H9 (cell line): Measurements from ENCODE around the gene ITGA1. TPM values are rescaled to one million over a fixed set of nuclear protein-coding genes. Genes with fewer than 3 reads are reported as not detected.

Source experiments
- DNase-seq: peaks from one replicate; pipeline ENCODE4 v3.0.0-alpha.2; 2017
- H2AFZ ChIP-seq: one replicate; pipeline ENCODE4 v1.6.1; 2013; ENCODE audit warnings: mild to moderate bottlenecking, low read length, control low read depth, moderate library complexity
- H2AK5ac ChIP-seq: 2 replicates; pipeline ENCODE4 v1.6.1; 2013; ENCODE audit warnings: low read length, control low read depth, mixed read lengths; ENCODE audit not compliant: insufficient read length
- H2BK120ac ChIP-seq: one replicate; pipeline ENCODE4 v1.6.1; 2013; ENCODE audit warnings: low read depth, mild to moderate bottlenecking, low read length, control low read depth, inconsistent platforms; ENCODE audit not compliant: poor library complexity, severe bottlenecking
- H2BK12ac ChIP-seq: 2 replicates; pipeline ENCODE4 v1.6.1; 2013; ENCODE audit warnings: low read length, control low read depth, mixed read lengths, low read depth; ENCODE audit not compliant: insufficient read length
- H2BK15ac ChIP-seq: 2 replicates; pipeline ENCODE4 v1.6.1; 2013; ENCODE audit warnings: low read depth, low read length, control low read depth
- H2BK20ac ChIP-seq: one replicate; pipeline ENCODE4 v1.6.1; 2013; ENCODE audit warnings: low read depth, mild to moderate bottlenecking, low read length, control low read depth, inconsistent platforms; ENCODE audit not compliant: poor library complexity, severe bottlenecking
- H2BK5ac ChIP-seq: 2 replicates; pipeline ENCODE4 v1.6.1; 2013; ENCODE audit warnings: low read length, control low read depth, mixed read lengths; ENCODE audit not compliant: insufficient read length
- H3K14ac ChIP-seq: 2 replicates; pipeline ENCODE4 v1.6.1; 2013; ENCODE audit warnings: low read length, control low read depth; ENCODE audit not compliant: insufficient read depth
- H3K18ac ChIP-seq: 2 replicates; pipeline ENCODE4 v1.6.1; 2013; ENCODE audit warnings: low read depth, mild to moderate bottlenecking, mixed read lengths, low read length, control low read depth; ENCODE audit not compliant: insufficient read length
- H3K23ac ChIP-seq: 2 replicates; pipeline ENCODE4 v1.6.1; 2013; ENCODE audit warnings: low read length, control low read depth, mixed read lengths, low read depth; ENCODE audit not compliant: insufficient read length
- H3K23me2 ChIP-seq: 2 replicates; pipeline ENCODE4 v1.6.1; 2013; ENCODE audit warnings: low read depth, mild to moderate bottlenecking, mixed read lengths, low read length, control low read depth; ENCODE audit not compliant: insufficient read length, poor library complexity, severe bottlenecking
- H3K27ac ChIP-seq: 2 replicates; pipeline ENCODE4 v1.5.1; 2013; ENCODE audit warnings: low read length, control low read depth, mixed read lengths, low read depth; ENCODE audit not compliant: insufficient read length
- H3K27me3 ChIP-seq: 2 replicates; pipeline ENCODE4 v1.6.1; 2013; ENCODE audit warnings: low read length, control low read depth, inconsistent platforms; ENCODE audit not compliant: insufficient read depth
- H3K4ac ChIP-seq: 2 replicates; pipeline ENCODE4 v1.6.1; 2013; ENCODE audit warnings: low read depth, mild to moderate bottlenecking, control low read depth, inconsistent platforms, low read length, moderate library complexity
- H3K4me1 ChIP-seq: 2 replicates; pipeline ENCODE4 v1.6.1; 2013; ENCODE audit warnings: low read length, control low read depth, inconsistent platforms; ENCODE audit not compliant: insufficient read depth
- H3K4me2 ChIP-seq: 2 replicates; pipeline ENCODE4 v1.6.1; 2013; ENCODE audit warnings: low read length, control low read depth, mixed read lengths; ENCODE audit not compliant: insufficient read length, insufficient read depth
- H3K56ac ChIP-seq: 2 replicates; pipeline ENCODE4 v1.6.1; 2013; ENCODE audit warnings: low read depth, mild to moderate bottlenecking, mixed read lengths, low read length, control low read depth; ENCODE audit not compliant: insufficient read length
- H3K79me1 ChIP-seq: 2 replicates; pipeline ENCODE4 v1.6.1; 2013; ENCODE audit warnings: low read depth, mild to moderate bottlenecking, moderate library complexity, low read length, control low read depth, inconsistent platforms; ENCODE audit not compliant: insufficient read depth, poor library complexity, severe bottlenecking
- H3K79me2 ChIP-seq: 2 replicates; pipeline ENCODE4 v1.6.1; 2013; ENCODE audit warnings: low read length, control low read depth, inconsistent platforms; ENCODE audit not compliant: insufficient read depth
- H3K9ac ChIP-seq: 2 replicates; pipeline ENCODE4 v1.6.1; 2013; ENCODE audit warnings: low read length, control low read depth, mixed read lengths; ENCODE audit not compliant: insufficient read length; ENCODE audit errors: extremely low read depth
- H3K9me3 ChIP-seq: one replicate; pipeline ENCODE4 v1.6.1; 2013; ENCODE audit warnings: low read depth, low read length, inconsistent platforms; ENCODE audit not compliant: control insufficient read depth
- H3T11ph ChIP-seq: one replicate; pipeline ENCODE4 v1.6.1; 2013; ENCODE audit warnings: mild to moderate bottlenecking, low read length, control low read depth, inconsistent platforms
- H4K20me1 ChIP-seq: one replicate; pipeline ENCODE4 v1.6.1; 2013; ENCODE audit not compliant: control insufficient read depth, insufficient read length, insufficient read depth
- H4K5ac ChIP-seq: 2 replicates; pipeline ENCODE4 v1.6.1; 2013; ENCODE audit warnings: low read depth, mild to moderate bottlenecking, mixed read lengths, low read length, control low read depth; ENCODE audit not compliant: insufficient read length
- H4K8ac ChIP-seq: replicated peaks from 2 replicates; pipeline ENCODE4 v1.6.1; 2013; ENCODE audit warnings: low read length, control low read depth, mixed read lengths, low read depth; ENCODE audit not compliant: insufficient read length
- H4K91ac ChIP-seq: 2 replicates; pipeline ENCODE4 v1.6.1; 2013; ENCODE audit warnings: low read depth, mild to moderate bottlenecking, moderate library complexity, mixed read lengths, low read length, control low read depth; ENCODE audit not compliant: insufficient read length
- H3K27ac Mint-ChIP-seq, 3 experiments: 2 replicates in 2 of 3; 3 replicates in 1 of 3; pipeline ENCODE4 v1.8.0; 2020 to 2021; ENCODE audit warnings: mixed read lengths in 3 of 3, mild to moderate bottlenecking in 1 of 3, moderate library complexity in 1 of 3
- H3K27me3 Mint-ChIP-seq: 2 replicates; pipeline ENCODE4 v1.8.0; 2021; ENCODE audit warnings: low read depth, mild to moderate bottlenecking, moderate library complexity, mixed read lengths
- H3K36me3 Mint-ChIP-seq, 3 experiments: 2 replicates in 2 of 3; 3 replicates in 1 of 3; pipeline ENCODE4 v1.8.0; 2020 to 2021; ENCODE audit warnings: low read depth in 3 of 3, mixed read lengths in 3 of 3; ENCODE audit not compliant: insufficient read depth in 1 of 3
- H3K4me1 Mint-ChIP-seq, 2 experiments: 2 replicates each; pipeline ENCODE4 v1.8.0; 2020; ENCODE audit warnings: mixed read lengths in 2 of 2
- H3K4me3 Mint-ChIP-seq, 2 experiments: 2 replicates in 1 of 2; 3 replicates in 1 of 2; pipeline ENCODE4 v1.8.0; 2020 to 2021; ENCODE audit warnings: mild to moderate bottlenecking in 2 of 2, mixed read lengths in 2 of 2, moderate library complexity in 1 of 2
- H3K9me3 Mint-ChIP-seq, 2 experiments: 2 replicates in 1 of 2; 3 replicates in 1 of 2; pipeline ENCODE4 v1.8.0; 2020; ENCODE audit warnings: mild to moderate bottlenecking in 2 of 2, mixed read lengths in 2 of 2, moderate library complexity in 1 of 2
- CTCF ChIP-seq: fragments of 200-600 bp; sonication (generic); conservative IDR thresholded peaks from 3 replicates; pipeline ENCODE4 v1.8.0; 2021; ENCODE audit warnings: antibody characterized with exemption, mild to moderate bottlenecking
- WGBS: extraction: QIAGEN DNeasy Blood & Tissue Kit; methylation state at CpG from one replicate; pipeline ENCODE4 v1.1.7; 2013; ENCODE audit warnings: missing lambda C conversion rate, low lambda C conversion rate, mixed read lengths; ENCODE audit not compliant: insufficient read length; ENCODE audit errors: extremely low coverage; 5-methylcytosine and 5-hydroxymethylcytosine counted together
- total RNA-seq: library from RNA; stranded (reverse); gene quantifications from 2 replicates; pipeline ENCODE4 v1.2.1, GENCODE V29; 2021

ITGA1 gene
- total RNA-seq, 1 experiment from 2014 or later = 3.9 TPM

GRCh38 chr5:52896534-52897237 is 109.0 kb downstream of the ITGA1 start:
- H3K23me2 ChIP-seq = no peaks in the 10 kb centered on the region
- no peak overlapping the region for H3K4me3 Mint-ChIP-seq
- H4K5ac ChIP-seq = no peak overlapping the region
- no peaks in the 10 kb centered on the region for H3K27me3 Mint-ChIP-seq
- no peak overlapping the region for H2AK5ac ChIP-seq
- no peak overlapping the region for H2BK20ac ChIP-seq
- H3K79me1 ChIP-seq = no peaks in the 10 kb centered on the region
- H3K18ac ChIP-seq = no peak overlapping the region
- H3K9me3 ChIP-seq = no peaks in the 10 kb centered on the region
- no peak overlapping the region for H3K27ac ChIP-seq
- H3K23ac ChIP-seq = no peak overlapping the region
- no peak for DNase-seq
- WGBS = no CpG with 5 or more reads among the region's 2 CpGs
- no peak overlapping the region for H3K4ac ChIP-seq
- H2AFZ ChIP-seq = no peak overlapping the region
- H3T11ph ChIP-seq = no peak overlapping the region
- no peak overlapping the region for H3K9ac ChIP-seq
- H3K27me3 ChIP-seq = no peaks in the 10 kb centered on the region
- H2BK120ac ChIP-seq = no peak overlapping the region
- no peaks in the 10 kb centered on the region for H3K4me1 ChIP-seq
- H3K36me3 Mint-ChIP-seq = no peaks in the 10 kb centered on the region
- H3K27ac Mint-ChIP-seq = no peak overlapping the region
- TF ChIP-seq CTCF = no peak
- H3K56ac ChIP-seq = no peak overlapping the region
- H4K91ac ChIP-seq = no peak overlapping the region
- peaks cover 0 to 3% of the 10 kb centered on the region in 2 experiments; a peak in 1 of 4 replicates for H3K4me1 Mint-ChIP-seq
- H3K9me3 Mint-ChIP-seq = no peaks in the 10 kb centered on the region
- H4K8ac ChIP-seq = no peak overlapping the region
- no peak overlapping the region for H2BK12ac ChIP-seq
- H2BK15ac ChIP-seq = no peak overlapping the region
- H2BK5ac ChIP-seq = no peak overlapping the region
- no peaks in the 10 kb centered on the region for H4K20me1 ChIP-seq
- no peak overlapping the region for H3K4me2 ChIP-seq
- no peaks in the 10 kb centered on the region for H3K79me2 ChIP-seq
- H3K14ac ChIP-seq = no peak overlapping the region
